ENCODE data around the gene MATK. TPM values are rescaled to one million over a fixed set of nuclear protein-coding genes. Genes with fewer than 3 reads are reported as not detected.
A peak's percentile ranks its signal among the peaks of the same experiment; 100 is the strongest.
"Not testable (repeated sequence)": the region's sequence is repeated elsewhere in the genome, so short reads cannot be mapped to it uniquely, and the experiment has no call there.

Gene MATK
- total and polyA plus RNA-seq, 2 experiments from 2014 or later, result not detected

- Histone ChIP-seq H3K4me1 (ENCODE audit: insufficient read depth) (0 out of 2 replicates have a peak, but pooled peaks cover 8% of the 10 kb centered on the region), H3K9me3 (ENCODE audit: low read depth) (no peaks in the 10 kb centered on the region), H3K27ac (peak overlapping the region; percentile 94), H3K79me2 (ENCODE audit: insufficient read depth) (peaks cover 43% of the 10 kb centered on the region), H4K20me1 (ENCODE audit: insufficient read depth) (no peaks in the 10 kb centered on the region), H3K9me2 (ENCODE audit: insufficient read depth) (no peaks in the 10 kb centered on the region), H2AFZ (peak overlapping the region; percentile 90; the same call in 1 of the 2 replicates), H3K4me3 (peak overlapping the region; percentile 94; the same call in 1 of the 2 replicates), H3K36me3 (ENCODE audit: low read depth) (no peaks in the 10 kb centered on the region; the same call in 1 of the 2 replicates), H3K9ac (peak overlapping the region; percentile 90; the same call in 1 of the 2 replicates), H3K4me2 (ENCODE audit: unreplicated experiment) (peak overlapping the region; percentile 64), H3K27me3 (replicated peaks; ENCODE audit: insufficient read depth) (no peaks in the 10 kb centered on the region), H3F3A (ENCODE audit: insufficient read depth) (no peaks in the 10 kb centered on the region)
- TF ChIP-seq EZH2 (IDR thresholded peaks at IDR 0.05; ENCODE audit: insufficient read depth, poor library complexity, severe bottlenecking), result no peak
- TF ChIP-seq EZH2phosphoT487 (IDR thresholded peaks at IDR 0.05; ENCODE audit: insufficient read depth, low read depth), result no peak
- WGBS, 2 experiments (ENCODE audit: low coverage in 1 of 2, low lambda C conversion rate in 2 of 2, missing lambda C conversion rate in 2 of 2), result 88 to 95% methylated on average over 1 of the region's 1 CpG
- in situ Hi-C loops (cut with MboI), result no loop called here
- DNase-seq, result no peak
Observed at GRCh38 chr19:3762130-3762473, 24.1 kb downstream of the MATK start.

- DNase-seq, result peak; percentile 92
- WGBS, 2 experiments (ENCODE audit: low coverage in 1 of 2, low lambda C conversion rate in 2 of 2, missing lambda C conversion rate in 2 of 2), result 5 to 9% methylated on average over 45 of the region's 45 CpGs
- H3K9me2 ChIP-seq (ENCODE audit: insufficient read depth), result no peaks in the 10 kb centered on the region
- H3K4me3 ChIP-seq, result peak within 1 kb of the TSS; percentile 96
- in situ Hi-C loops (cut with MboI), result no loop called here
- peak within 1 kb of the TSS; percentile 71 for H3K4me2 ChIP-seq (ENCODE audit: unreplicated experiment)
- H3K4me1 ChIP-seq (ENCODE audit: insufficient read depth), result 0 out of 2 replicates have a peak, but pooled peaks cover 8% of the 10 kb centered on the region
- TF ChIP-seq EZH2 (IDR thresholded peaks at IDR 0.05; ENCODE audit: insufficient read depth, poor library complexity, severe bottlenecking) (no peak), EZH2phosphoT487 (IDR thresholded peaks at IDR 0.05; ENCODE audit: insufficient read depth, low read depth) (no peak)
- no peaks in the 10 kb centered on the region for H4K20me1 ChIP-seq (ENCODE audit: insufficient read depth)
- no peaks in the 10 kb centered on the region; the same call in 1 of the 2 replicates for H3K36me3 ChIP-seq (ENCODE audit: low read depth)
- H3K9me3 ChIP-seq (ENCODE audit: low read depth), result no peaks in the 10 kb centered on the region
- peaks cover 43% of the 10 kb centered on the region for H3K79me2 ChIP-seq (ENCODE audit: insufficient read depth)
- no peaks in the 10 kb centered on the region for H3K27me3 ChIP-seq (replicated peaks; ENCODE audit: insufficient read depth)
- peak within 1 kb of the TSS; percentile 90 for H2AFZ ChIP-seq
- H3K27ac ChIP-seq, result peak within 1 kb of the TSS; percentile 94
- no peaks in the 10 kb centered on the region for H3F3A ChIP-seq (ENCODE audit: insufficient read depth)
- H3K9ac ChIP-seq, result peak within 1 kb of the TSS; percentile 90
Observed at GRCh38 chr19:3761382-3762129, 24.6 kb downstream of the MATK start, which contains the start of gene APBA3. APBA3 (minus strand) TSS chr19:3761692; CDS start chr19:3760264, 1,428 bp downstream.

GRCh38 chr19:3760871-3761361, 25.3 kb downstream of the MATK start:
- TF ChIP-seq EZH2phosphoT487 (IDR thresholded peaks at IDR 0.05; ENCODE audit: insufficient read depth, low read depth) (no peak), EZH2 (IDR thresholded peaks at IDR 0.05; ENCODE audit: insufficient read depth, poor library complexity, severe bottlenecking) (no peak)
- DNase-seq, result peak; percentile 54

GRCh38 chr19:3759482-3760254, 26.5 kb downstream of the MATK start:
- 0 out of 2 replicates have a peak, but pooled peaks cover 8% of the 10 kb centered on the region for H3K4me1 ChIP-seq (ENCODE audit: insufficient read depth)
- no peaks in the 10 kb centered on the region; the same call in 1 of the 2 replicates for H3K36me3 ChIP-seq (ENCODE audit: low read depth)
- H3K9me2 ChIP-seq (ENCODE audit: insufficient read depth), result no peaks in the 10 kb centered on the region
- in situ Hi-C loops (cut with MboI), result no loop called here
- H3K9me3 ChIP-seq (ENCODE audit: low read depth), result no peaks in the 10 kb centered on the region
- DNase-seq, result no peak
- TF ChIP-seq EZH2 (IDR thresholded peaks at IDR 0.05; ENCODE audit: insufficient read depth, poor library complexity, severe bottlenecking) (no peak), EZH2phosphoT487 (IDR thresholded peaks at IDR 0.05; ENCODE audit: insufficient read depth, low read depth) (no peak)
- H3K9ac ChIP-seq, result no peak overlapping the region
- H2AFZ ChIP-seq, result no peak overlapping the region
- no peak overlapping the region for H3K4me3 ChIP-seq
- H3K27ac ChIP-seq, result no peak overlapping the region
- WGBS, 2 experiments (ENCODE audit: low coverage in 1 of 2, low lambda C conversion rate in 2 of 2, missing lambda C conversion rate in 2 of 2), result 90 to 97% methylated on average over 15 to 18 of the region's 19 CpGs
- no peaks in the 10 kb centered on the region for H3K27me3 ChIP-seq (replicated peaks; ENCODE audit: insufficient read depth)
- no peaks in the 10 kb centered on the region for H4K20me1 ChIP-seq (ENCODE audit: insufficient read depth)
- H3K79me2 ChIP-seq (ENCODE audit: insufficient read depth), result peaks cover 43% of the 10 kb centered on the region
- no peaks in the 10 kb centered on the region for H3F3A ChIP-seq (ENCODE audit: insufficient read depth)
- no peak overlapping the region for H3K4me2 ChIP-seq (ENCODE audit: unreplicated experiment)

More at GRCh38 chr19:3760871-3761361, 25.3 kb downstream of the MATK start:
- no peaks in the 10 kb centered on the region; the same call in 1 of the 2 replicates for H3K36me3 ChIP-seq (ENCODE audit: low read depth)
- H3F3A ChIP-seq (ENCODE audit: insufficient read depth), result no peaks in the 10 kb centered on the region
- no peaks in the 10 kb centered on the region for H3K27me3 ChIP-seq (replicated peaks; ENCODE audit: insufficient read depth)
- peak overlapping the region; percentile 71 for H3K4me2 ChIP-seq (ENCODE audit: unreplicated experiment)
- no peaks in the 10 kb centered on the region for H4K20me1 ChIP-seq (ENCODE audit: insufficient read depth)
- WGBS, 2 experiments (ENCODE audit: low coverage in 1 of 2, low lambda C conversion rate in 2 of 2, missing lambda C conversion rate in 2 of 2), result 5 to 13% methylated on average over 7 of the region's 7 CpGs
- H3K9me3 ChIP-seq (ENCODE audit: low read depth), result no peaks in the 10 kb centered on the region
- peak overlapping the region; percentile 96 for H3K4me3 ChIP-seq
- H3K9ac ChIP-seq, result peak overlapping the region; percentile 90
- peaks cover 43% of the 10 kb centered on the region for H3K79me2 ChIP-seq (ENCODE audit: insufficient read depth)
- no peaks in the 10 kb centered on the region for H3K9me2 ChIP-seq (ENCODE audit: insufficient read depth)
- H3K27ac ChIP-seq, result peak overlapping the region; percentile 30; the same call in 1 of the 2 replicates
- H3K4me1 ChIP-seq (ENCODE audit: insufficient read depth), result 0 out of 2 replicates have a peak, but pooled peaks cover 8% of the 10 kb centered on the region
- peak overlapping the region; percentile 90 for H2AFZ ChIP-seq
- in situ Hi-C loops (cut with MboI), result no loop called here

- H3K36me3 ChIP-seq (ENCODE audit: low read depth); H3K27me3 ChIP-seq (replicated peaks; ENCODE audit: insufficient read depth); H3K4me3 ChIP-seq; H3K9me2 ChIP-seq (ENCODE audit: insufficient read depth); in situ Hi-C loops (cut with MboI); H3K27ac ChIP-seq; DNase-seq; H3K4me2 ChIP-seq (ENCODE audit: unreplicated experiment); H3F3A ChIP-seq (ENCODE audit: insufficient read depth); H3K4me1 ChIP-seq (ENCODE audit: insufficient read depth); H3K9me3 ChIP-seq (ENCODE audit: low read depth); H3K9ac ChIP-seq; H4K20me1 ChIP-seq (ENCODE audit: insufficient read depth); H2AFZ ChIP-seq: not testable (repeated sequence)
- 96 to 97% methylated on average over 13 of the region's 13 CpGs for WGBS, 2 experiments (ENCODE audit: low coverage in 1 of 2, low lambda C conversion rate in 2 of 2, missing lambda C conversion rate in 2 of 2)
- H3K79me2 ChIP-seq (ENCODE audit: insufficient read depth), result peaks cover 30% of the 10 kb centered on the region
Observed at GRCh38 chr19:3758297-3758696, 27.9 kb downstream of the MATK start.

GRCh38 chr19:3757705-3758104, 28.5 kb downstream of the MATK start:
- H2AFZ ChIP-seq; H3K27me3 ChIP-seq (replicated peaks; ENCODE audit: insufficient read depth); H3K4me2 ChIP-seq (ENCODE audit: unreplicated experiment); H3K4me3 ChIP-seq; H3K4me1 ChIP-seq (ENCODE audit: insufficient read depth); DNase-seq; H3K36me3 ChIP-seq (ENCODE audit: low read depth); in situ Hi-C loops (cut with MboI); H3F3A ChIP-seq (ENCODE audit: insufficient read depth); H3K9me3 ChIP-seq (ENCODE audit: low read depth); H3K9me2 ChIP-seq (ENCODE audit: insufficient read depth); H4K20me1 ChIP-seq (ENCODE audit: insufficient read depth); H3K27ac ChIP-seq; H3K9ac ChIP-seq: not testable (repeated sequence)
- H3K79me2 ChIP-seq (ENCODE audit: insufficient read depth), result peaks cover 28% of the 10 kb centered on the region
- WGBS, 2 experiments (ENCODE audit: low coverage in 1 of 2, low lambda C conversion rate in 2 of 2, missing lambda C conversion rate in 2 of 2), result 97 to 98% methylated on average over 7 of the region's 7 CpGs

All from GM23248 (cell line).